ENCODE measurements around the gene CCDC63.

CCDC63 gene

GRCh38 chr12:110913119-110914056 lies 66.6 kb downstream of the CCDC63 start:
- no peak overlapping the region for H3K4me3 ChIP-seq (ENCODE audit: low read depth in 1 of 2, low read length in 1 of 2)
- H3K27ac ChIP-seq = no peak overlapping the region
- no peaks in the 10 kb centered on the region for H3K36me3 ChIP-seq
- no peak for TF ChIP-seq CTCF (IDR thresholded peaks at IDR 0.05)
- no peaks in the 10 kb centered on the region for H3K9me3 ChIP-seq
- H3K4me1 ChIP-seq (ENCODE audit: control insufficient read depth in 1 of 2, insufficient read depth in 1 of 2, low read depth in 1 of 2, low read length in 1 of 2) = no peaks in the 10 kb centered on the region
- no peaks in the 10 kb centered on the region for H3K27me3 ChIP-seq

- no peak overlapping the region for H3K27ac ChIP-seq
These were observed 69.6 kb downstream of the CCDC63 start for GRCh38 chr12:110916295-110916875.

GRCh38 chr12:110917467-110917866 lies 70.7 kb downstream of the CCDC63 start:
- no peak overlapping the region for H3K4me3 ChIP-seq (ENCODE audit: low read depth in 1 of 2, low read length in 1 of 2)

More at GRCh38 chr12:110916295-110916875, 69.6 kb downstream of the CCDC63 start:
- no peaks in the 10 kb centered on the region for H3K4me1 ChIP-seq (ENCODE audit: control insufficient read depth in 1 of 2, insufficient read depth in 1 of 2, low read depth in 1 of 2, low read length in 1 of 2)
- no peaks in the 10 kb centered on the region for H3K36me3 ChIP-seq
- peaks cover 9% of the 10 kb centered on the region for H3K27me3 ChIP-seq
- TF ChIP-seq CTCF (IDR thresholded peaks at IDR 0.05) = no peak
- no peaks in the 10 kb centered on the region for H3K9me3 ChIP-seq
- no peak overlapping the region for H3K4me3 ChIP-seq (ENCODE audit: low read depth in 1 of 2, low read length in 1 of 2)

GRCh38 chr12:110917961-110918360 lies 71.2 kb downstream of the CCDC63 start:
- Histone ChIP-seq H3K36me3 (no peaks in the 10 kb centered on the region), H3K9me3 (no peaks in the 10 kb centered on the region), H3K27ac (no peak overlapping the region), H3K27me3 (peaks cover 9% of the 10 kb centered on the region), H3K4me1 (ENCODE audit: control insufficient read depth in 1 of 2, insufficient read depth in 1 of 2, low read depth in 1 of 2, low read length in 1 of 2) (no peaks in the 10 kb centered on the region), H3K4me3 (ENCODE audit: low read depth in 1 of 2, low read length in 1 of 2) (no peak overlapping the region)
- TF ChIP-seq CTCF (IDR thresholded peaks at IDR 0.05) = no peak

More at GRCh38 chr12:110917467-110917866, 70.7 kb downstream of the CCDC63 start:
- Histone ChIP-seq H3K4me1 (ENCODE audit: control insufficient read depth in 1 of 2, insufficient read depth in 1 of 2, low read depth in 1 of 2, low read length in 1 of 2) (no peaks in the 10 kb centered on the region), H3K9me3 (no peaks in the 10 kb centered on the region), H3K27ac (no peak overlapping the region), H3K36me3 (no peaks in the 10 kb centered on the region), H3K27me3 (peaks cover 9% of the 10 kb centered on the region)
- no peak for TF ChIP-seq CTCF (IDR thresholded peaks at IDR 0.05)

- Histone ChIP-seq H3K4me3 (ENCODE audit: low read depth in 1 of 2, low read length in 1 of 2) (no peak overlapping the region), H3K9me3 (no peaks in the 10 kb centered on the region), H3K4me1 (ENCODE audit: control insufficient read depth in 1 of 2, insufficient read depth in 1 of 2, low read depth in 1 of 2, low read length in 1 of 2) (no peaks in the 10 kb centered on the region), H3K27me3 (peaks cover 9% of the 10 kb centered on the region), H3K27ac (no peak overlapping the region), H3K36me3 (no peaks in the 10 kb centered on the region)
- TF ChIP-seq CTCF (IDR thresholded peaks at IDR 0.05) = no peak
These were observed 72.9 kb downstream of the CCDC63 start for GRCh38 chr12:110919720-110920119.

Data from neutrophil (primary cell).